HG02678 (cell line): ENCODE data around the gene GMPR.

Source experiments
- ATAC-seq: cut with Tn5 transposase; IDR thresholded peaks from one replicate; pipeline ENCODE4 v1.9.1; 2021; ENCODE audit warnings: mild to moderate bottlenecking, moderate library complexity; ENCODE audit not compliant: unreplicated experiment

GMPR gene

DNA sequence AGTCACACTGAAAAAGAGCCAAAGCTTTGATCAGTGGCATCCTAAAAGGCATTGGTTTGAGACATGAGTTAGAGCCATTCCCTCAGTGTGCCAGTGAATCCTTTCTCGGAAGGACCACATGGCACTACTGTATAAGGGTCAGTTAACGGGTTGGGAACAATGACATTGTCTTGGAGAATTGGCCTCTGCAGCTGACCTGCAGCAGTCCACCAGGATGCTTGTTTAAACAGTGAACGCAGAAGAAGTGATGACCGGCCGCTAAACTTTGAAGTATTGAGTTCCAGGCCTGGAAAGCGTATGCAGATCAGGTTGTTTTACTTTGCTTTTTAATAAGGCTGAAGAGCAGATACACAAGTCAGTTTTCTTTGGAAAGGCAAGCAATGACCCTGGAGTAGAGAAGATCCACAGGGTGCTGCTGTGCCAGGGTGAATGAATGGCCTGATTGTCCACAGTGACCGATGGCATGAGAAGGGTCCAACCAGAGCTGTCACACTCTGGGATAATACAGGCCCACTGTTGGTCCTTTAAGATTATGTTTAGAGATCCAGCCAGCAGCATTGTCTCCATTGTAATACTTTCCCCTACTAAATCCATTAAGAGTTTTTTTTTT, 57.8 kb downstream of the GMPR start:
- no peak for ATAC-seq

DNA sequence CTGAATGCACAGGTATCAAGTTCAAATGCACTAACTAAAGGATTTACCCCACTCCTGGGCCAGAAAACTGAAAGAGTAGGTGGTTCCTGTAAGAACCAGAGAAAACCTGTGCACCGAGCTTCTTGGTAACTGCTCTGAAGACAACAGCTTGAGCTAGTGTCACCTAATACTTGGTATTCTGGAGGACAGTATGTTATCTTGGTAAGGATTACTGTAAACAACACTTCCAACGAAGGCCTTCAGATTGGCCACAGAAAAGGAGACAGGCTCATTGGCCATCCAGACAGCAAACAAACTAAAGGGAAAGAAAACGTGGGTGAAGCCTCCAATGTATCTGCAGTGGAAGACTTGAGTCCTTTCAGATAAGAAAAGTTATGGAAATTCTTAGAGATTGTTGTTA, 61.5 kb downstream of the GMPR start:
- ATAC-seq = no peak

DNA sequence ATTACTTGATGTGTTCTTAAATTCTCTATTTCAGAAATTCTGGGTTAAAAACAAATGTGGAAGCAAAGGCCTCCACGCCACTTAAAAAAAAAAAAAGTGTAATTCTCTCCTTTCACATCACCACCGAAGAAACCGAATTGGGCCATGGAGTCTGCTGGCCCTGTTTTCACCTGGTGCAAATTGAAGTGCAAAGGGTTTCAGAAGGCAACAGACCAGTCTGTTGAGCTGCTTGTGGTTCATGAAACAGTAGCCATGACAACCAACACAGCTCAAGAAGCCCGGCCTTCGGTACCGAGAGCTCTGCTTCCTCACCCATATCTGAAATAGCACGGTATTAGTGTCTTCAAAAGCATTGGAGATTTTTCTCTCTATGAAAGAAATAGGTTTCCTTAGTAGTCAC, 63.1 kb downstream of the GMPR start:
- peak; percentile 46 for ATAC-seq

DNA sequence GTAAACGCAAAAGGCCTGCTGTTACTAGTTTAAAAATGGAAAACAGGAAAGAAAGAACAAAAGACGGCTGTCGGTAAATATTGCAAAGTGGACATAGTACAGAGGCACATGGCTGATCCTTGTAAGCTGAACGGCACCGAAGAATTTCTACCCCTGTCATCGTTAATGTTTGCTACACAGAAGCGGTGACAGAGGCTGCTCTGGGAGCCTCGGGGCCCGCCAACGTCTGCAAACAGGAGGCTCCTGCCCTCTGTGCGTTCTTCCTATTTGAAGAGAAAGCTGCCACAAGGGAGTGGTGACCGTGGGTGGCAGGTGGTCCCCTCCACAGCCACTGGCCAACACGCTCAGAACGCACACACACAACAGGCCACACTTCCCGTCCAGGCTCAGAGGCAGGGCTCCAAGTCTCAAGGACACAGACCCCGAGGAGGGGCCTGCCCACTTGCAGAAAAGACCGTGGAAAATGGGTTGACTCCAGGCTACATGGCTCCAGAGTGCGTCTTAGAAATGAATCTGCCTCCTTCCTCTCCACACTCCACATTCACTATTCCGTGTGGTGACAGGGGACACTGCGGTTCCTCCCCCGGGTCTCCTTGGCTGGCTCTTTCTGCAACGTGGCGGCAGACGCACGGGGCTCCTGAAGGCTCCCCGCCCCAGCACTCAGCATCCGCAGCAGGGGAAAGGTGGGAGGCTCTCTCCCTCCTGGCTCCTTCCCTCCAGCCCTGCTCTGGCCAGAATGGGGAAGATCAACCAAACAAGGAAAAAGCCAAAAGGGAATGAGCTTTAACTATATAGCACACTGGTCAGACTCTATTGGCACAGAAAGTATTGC, 64.5 kb downstream of the GMPR start:
- ATAC-seq = no peak

DNA sequence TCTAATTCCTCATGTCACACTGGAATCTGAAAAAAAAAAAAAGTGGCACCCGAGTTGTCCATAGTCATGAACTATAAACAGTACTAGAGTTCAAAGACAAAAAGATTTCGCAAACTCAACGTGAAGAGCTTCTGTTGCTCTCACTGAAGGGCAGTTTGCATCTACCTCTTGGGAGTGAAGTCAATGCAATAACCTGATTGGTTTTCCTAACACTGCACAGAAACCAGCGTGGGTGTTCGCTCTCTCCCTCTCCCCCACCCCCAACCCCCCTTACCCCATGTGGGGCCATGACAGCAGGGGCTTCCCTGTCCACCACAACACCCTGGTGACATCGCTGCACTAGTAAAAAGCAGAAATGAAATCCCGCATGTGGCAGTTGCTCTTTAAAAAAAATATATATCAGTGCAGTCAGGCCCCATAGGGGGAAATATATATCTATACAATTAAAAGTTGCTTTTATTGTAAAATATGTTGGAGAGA, 66.9 kb downstream of the GMPR start:
- peak; percentile 88 for ATAC-seq

DNA sequence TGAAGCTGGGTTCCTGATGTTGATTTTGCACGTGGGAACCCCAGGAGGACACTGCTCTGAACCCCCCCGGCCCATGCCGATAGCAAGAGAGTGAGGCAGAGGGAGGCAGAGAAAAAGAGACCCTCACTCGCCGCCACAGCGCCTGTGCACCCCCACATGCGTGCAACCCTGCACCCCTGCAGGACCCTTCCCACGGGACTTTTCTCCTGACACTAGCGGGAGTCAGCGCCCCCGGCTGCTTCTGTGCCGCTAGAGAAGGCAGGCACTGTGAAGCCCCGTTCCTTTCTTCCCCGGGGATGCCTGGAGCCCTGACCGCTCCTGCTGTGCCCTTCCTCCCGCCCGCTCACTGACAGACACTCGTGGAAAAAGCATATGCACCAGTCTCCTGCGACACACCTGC, 67.4 kb downstream of the GMPR start:
- ATAC-seq = peak; percentile 18

DNA sequence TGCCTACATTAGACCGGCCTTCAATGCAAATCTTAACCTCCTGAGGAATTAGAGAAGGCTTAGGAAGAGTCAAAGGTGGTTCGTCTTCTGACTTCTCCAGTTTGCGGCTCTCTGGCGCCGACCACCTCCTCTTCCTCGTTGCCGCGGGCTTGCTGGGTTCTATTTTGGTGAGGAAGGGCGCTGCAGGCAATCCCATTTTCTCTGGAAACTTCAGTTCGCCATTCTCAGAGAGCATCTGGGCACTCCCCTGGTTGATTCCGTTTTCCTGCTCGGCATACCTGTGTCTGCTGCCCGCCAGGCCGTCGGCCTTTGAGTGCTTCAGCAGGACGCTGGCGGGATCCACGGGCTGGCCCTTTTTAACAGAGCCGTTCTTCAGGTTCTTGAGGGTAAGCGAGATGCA, 67.9 kb downstream of the GMPR start:
- no peak for ATAC-seq

DNA sequence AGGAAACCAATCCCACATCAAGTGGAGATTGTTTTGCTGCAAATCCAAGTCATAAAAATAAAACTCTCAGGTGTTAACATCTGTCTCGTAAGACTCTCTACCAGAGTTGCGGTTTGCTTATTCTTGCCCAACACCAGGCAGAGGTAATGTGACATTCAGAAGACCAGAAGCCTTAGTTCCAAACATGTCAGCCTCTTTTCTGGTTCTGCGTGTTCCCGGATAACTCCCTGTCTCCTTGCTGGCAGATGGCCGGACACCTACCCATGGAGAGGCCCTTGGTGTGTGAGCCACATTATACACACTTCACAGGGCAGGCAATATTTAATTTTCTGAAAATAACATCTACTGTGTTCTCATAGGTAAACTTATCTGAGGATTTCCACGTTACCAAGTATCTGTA, 73.4 kb downstream of the GMPR start:
- ATAC-seq = no peak

DNA sequence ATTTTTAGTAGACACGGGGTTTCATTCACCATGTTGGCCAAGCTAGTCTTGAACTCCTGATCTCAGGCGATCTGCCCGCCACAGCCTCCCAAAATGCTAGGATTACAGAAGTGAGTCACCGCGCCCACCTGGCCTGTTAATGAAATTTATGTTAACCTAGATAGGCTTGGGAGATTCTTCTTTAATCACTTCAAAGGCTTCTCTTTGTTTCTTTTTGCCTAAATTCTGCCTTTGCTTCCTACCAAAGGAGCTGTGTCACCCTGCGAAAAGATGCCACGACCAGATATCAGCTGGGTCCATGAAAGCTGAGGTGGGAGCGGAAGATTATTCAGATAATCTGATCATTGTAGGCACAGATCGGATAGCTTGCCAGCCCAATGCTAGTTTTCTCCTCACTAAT, 75.3 kb downstream of the GMPR start:
- ATAC-seq = no peak

DNA sequence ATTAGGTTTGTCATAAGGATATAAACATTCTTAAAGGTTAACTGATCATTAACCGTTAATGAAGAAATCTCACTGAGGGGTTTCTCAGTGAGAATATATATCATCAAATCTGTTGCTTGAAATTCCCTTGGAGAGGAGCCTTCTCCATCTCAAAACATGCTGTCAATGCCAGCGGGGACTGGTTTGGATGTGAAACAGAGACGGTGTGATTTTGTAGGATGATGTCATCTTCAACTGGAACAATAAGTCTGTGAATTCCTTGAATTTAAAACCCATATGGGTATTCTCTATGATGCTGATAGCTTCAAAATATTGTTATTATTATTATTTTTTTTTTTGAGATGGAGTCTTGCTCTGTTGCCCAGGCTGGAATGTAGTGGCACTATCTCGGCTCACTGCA, 75.9 kb downstream of the GMPR start:
- ATAC-seq = no peak

DNA sequence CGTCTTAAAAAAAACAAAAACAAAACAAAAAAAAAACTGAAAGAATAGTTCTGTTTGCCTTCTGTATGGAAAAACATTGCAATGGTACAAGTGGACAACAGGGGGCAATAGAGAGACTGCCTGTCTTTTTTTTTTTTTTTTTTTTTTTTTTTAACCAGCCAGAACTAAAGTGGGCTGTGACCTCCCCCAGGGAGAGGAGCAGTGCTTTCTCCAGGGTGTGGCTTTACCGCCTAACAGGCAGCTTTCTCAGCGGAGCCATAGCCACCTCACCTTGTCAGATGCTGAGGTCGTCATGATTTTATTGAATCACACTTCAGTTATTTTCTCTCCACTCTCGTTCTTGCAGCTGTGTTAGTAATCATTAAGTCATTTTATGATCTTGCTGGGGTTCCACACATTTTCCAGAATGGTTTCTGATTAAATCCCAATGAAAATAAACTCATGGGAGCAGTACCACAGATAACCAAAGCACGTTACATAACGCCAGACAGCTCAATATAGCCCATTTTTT, 78.4 kb downstream of the GMPR start:
- ATAC-seq = no peak

DNA sequence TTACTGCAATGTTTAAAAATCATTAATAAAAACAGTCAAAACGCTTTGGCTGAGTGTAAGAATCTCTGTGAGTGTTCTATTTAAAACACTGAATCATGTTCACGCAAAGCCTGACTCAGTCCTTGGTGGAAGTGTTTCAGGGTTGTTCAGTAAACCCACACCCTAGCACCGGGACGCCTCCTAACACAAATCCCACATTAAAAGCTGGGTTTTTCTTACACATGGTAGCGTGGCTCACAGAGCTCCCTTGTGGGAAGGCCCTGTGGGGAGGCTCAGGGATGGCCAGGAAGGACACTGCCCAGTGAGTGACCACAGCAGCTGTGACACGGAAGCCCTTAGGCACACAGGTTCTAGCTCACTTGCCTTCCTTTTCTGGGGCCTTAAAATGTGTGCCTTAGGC, 80.2 kb downstream of the GMPR start:
- no peak for ATAC-seq

DNA sequence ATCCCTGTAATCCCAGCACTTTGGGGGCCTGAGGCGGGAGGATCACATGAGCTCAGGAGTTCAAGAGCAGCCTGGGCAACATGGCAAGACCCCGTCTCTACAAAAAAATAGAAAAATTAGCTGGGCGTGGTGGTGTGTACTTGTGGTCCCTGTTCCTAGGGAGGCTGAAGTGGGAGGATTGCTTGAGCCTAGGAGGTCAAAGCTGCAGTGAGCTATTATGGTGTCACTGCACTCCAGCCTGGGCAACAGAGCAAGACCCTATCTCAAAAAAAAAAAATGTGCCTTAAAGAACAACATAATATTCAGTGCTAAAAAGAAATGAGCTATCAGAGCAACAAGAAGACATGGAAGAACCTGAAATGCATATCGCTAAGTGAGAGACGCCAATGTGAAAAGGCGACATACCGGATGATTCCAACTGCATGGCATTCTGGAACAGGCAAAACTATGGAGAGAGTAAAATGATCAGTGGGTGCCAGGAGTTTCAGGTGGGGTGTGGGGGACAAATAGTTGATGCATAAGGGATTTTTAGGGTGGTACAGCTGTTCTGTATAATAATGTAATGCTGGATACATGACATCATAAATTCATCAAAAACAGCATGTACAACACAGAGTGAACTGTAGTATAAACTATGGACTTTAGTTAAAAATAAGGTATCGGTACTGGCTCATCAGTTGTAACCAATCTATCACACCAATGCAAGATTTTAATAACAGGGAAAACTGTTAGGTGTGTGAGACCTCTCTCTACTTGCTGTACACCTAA, 80.8 kb downstream of the GMPR start:
- no peak for ATAC-seq

DNA sequence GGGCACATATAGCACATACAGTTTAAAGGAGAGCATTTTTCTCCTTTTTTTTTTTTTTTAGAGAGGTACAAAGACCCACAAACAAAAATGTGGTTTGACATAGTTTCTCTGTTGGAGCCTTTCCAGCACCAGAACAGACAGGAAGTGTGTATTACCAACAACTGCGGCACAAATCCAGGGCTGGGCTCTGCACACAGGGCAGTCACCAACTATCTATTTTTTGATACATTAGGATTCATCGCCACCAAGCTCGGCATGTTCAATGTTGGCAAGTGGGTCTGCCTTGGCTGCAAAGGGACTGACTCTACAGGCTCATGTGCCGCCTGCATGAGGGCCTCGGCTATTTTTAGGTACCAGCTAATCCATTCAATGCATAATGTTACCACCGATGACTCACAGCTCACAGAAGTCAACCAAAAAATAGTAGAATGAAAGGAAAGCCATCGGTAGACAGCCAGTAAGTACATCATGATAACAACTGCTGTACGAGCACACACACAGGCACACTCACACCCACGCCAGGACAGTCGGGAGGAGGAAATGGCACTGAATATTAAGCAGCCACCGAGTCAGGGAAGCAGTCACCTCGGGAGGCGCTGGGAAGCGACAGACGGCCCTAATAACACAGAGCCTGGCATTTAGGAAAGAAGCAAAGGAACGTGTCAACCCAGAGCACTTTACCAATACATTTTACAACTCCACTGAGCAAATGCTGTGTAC, 81.6 kb downstream of the GMPR start:
- ATAC-seq = peak; percentile 51

DNA sequence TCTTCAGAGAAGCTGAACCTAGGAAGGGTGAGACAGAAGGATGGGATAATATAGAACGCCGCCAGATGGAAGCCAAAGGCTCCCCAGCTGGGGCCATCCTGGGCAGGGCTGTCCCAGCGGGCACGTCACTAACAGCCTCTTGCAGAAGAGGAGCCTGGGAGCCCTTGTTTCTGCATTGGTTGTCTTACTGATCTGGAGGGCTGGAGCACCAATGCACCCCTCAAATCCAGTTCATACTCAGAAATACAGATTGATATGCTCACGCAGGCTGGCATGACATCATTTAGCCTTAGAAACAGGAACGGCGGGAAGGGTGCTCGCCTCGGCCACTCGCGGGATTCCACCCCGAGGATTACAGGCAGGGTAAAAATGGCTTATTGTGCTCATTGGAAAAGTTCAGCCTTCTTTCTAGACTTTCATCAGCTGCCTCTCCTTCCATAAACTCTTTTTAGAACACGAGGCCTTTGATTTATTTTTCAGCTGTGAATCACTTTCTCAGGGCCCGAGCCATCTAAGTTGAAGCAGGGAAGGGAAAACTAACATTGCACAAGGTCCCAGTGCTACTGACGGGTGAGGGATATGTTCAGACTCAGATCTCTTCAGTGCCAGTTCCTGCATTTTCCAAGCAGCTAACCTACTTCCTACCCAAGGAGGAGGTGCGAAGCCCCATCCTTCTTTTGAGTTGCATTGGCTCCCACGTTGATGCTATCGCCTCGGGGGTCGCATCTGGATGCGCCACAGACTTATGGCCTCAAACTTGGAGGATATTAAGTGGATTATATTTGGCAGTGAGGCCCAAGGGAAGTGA, 82.3 kb downstream of the GMPR start:
- ATAC-seq = no peak

DNA sequence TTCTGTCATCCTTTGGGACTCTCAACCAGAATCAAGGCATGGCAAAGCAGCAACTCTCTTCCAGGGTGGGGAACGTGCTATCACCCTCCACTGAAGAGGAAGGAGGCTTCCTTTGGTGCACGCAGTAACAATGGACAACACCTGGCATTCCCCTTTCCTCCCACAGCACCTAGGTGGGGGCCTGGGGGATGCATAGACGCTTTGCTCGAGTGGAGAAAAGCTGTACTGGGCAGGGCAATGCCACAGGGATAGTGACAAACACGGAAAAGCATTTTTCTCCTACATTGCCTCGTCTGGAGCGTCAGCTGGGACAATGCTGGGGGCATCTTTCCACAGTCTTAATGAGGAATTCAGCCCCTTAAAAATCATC, 82.9 kb downstream of the GMPR start:
- ATAC-seq = no peak

DNA sequence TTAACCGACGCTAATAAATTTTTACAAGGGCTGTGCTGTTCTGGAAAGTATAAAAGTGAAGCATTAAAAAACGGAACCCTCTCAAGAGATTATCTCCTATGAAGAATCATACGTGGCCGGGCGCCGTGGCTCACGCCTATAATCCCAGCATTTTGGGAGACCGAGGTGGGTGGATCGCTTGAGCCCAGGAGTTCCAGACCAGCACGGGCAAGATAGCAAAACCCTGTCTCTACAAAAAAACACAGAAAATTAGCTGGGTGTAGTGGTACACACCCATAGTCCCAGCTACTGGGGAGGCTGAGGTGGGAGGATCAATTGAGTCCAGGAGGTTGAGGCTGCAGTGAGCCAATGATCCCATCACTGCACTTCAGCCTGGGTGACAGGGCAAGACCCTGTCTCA, 83.4 kb downstream of the GMPR start:
- ATAC-seq = no peak

DNA sequence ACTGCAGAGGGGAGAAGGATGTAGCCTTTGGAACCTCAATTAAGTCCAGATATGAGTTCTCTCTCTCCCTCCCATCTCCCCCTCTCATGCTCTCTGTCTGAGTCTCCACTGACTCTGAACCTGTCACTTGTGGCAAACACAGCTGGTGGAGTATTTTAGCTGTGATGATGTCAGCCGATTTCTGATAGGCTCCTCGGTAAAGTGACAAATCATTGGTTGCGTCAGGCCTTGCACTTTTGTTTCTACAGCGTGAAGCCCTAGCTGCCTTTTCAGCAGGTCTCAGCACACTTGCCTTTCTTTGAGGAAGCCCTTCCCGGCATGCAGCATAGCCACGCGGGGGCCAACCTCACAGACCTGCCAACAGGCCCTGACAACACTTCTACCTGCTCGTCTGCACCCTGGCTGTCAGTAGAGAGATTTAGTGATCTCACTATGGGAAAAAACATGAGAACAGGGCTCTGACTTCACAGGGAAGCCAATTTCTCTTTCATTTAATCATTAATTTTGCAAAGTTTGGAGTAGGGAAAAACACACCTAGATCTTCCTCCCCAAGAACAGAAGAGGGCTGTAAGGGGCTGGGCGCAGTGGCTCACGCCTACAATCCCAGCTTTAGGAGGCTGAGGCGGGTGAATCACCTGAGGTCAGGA, 84.4 kb downstream of the GMPR start:
- peak; percentile 90 for ATAC-seq

DNA sequence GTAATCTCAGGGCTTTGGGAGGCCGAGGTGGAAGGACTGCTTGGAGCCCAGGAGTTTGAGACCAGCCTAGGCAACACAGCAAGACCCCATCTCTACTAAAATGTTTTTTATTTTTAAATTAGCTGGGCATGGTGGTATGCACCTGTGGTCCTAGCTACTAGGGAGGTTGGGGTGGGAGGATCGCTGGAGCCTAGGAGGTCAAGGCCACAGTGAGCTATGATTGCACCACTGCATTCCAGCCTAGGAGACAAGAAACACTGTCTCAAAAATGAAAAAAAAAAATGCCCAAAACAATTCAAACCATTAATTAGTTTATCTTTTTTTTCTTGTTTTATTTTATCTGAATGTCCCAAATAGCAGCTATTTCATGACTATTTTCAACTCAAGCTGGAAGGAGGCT, 85.8 kb downstream of the GMPR start:
- no peak for ATAC-seq
